Stimulated activated naive CD4-positive, alpha-beta T cell treated with Interleukin-2 at 50 U/mL for 16 hours (primary cell): ENCODE measurements around the gene MBNL1.

Source experiments
- DNase-seq: peaks from one replicate; lab custom pipeline; 2025; lab: John Stamatoyannopoulos, UW

The MBNL1 gene

DNA sequence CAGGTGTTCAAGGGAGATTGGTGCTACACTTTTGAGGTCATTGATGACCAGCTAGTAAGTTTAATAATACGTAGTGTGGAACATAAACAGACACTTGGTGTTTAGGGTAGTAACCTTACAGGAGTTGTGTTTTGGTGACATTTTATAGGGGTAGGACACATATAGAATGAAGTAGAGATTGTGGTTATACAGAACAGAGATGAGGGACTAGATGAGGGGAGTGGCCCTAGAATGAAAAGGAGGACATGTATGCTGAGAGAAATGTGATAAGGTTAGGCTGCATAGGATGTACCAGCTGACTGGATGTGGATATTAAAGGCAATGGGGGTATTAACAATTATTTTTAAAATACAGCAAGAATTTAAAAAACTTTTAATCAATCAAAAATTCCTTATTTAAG is 8.0 kb downstream of the MBNL1 start:
- no peak for DNase-seq

DNA sequence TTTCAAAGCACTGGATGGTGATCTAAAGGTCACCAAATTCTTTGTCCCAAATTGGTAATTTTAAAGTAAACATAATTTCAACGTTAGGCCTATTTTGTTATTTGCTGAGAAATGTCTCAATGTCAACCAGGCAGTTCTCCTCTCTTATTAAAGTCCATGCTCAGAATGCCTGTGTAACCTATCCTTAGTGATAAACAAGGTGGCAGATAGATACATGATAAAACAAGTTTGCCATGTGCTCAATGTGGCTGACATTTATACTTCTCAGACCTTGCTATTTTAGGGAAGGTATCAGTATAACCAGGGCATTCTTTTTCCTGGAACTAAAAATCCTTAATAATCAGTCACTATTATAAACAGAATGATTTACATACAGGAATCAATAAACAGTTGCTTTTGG is 8.5 kb downstream of the MBNL1 start:
- no peak for DNase-seq

DNA sequence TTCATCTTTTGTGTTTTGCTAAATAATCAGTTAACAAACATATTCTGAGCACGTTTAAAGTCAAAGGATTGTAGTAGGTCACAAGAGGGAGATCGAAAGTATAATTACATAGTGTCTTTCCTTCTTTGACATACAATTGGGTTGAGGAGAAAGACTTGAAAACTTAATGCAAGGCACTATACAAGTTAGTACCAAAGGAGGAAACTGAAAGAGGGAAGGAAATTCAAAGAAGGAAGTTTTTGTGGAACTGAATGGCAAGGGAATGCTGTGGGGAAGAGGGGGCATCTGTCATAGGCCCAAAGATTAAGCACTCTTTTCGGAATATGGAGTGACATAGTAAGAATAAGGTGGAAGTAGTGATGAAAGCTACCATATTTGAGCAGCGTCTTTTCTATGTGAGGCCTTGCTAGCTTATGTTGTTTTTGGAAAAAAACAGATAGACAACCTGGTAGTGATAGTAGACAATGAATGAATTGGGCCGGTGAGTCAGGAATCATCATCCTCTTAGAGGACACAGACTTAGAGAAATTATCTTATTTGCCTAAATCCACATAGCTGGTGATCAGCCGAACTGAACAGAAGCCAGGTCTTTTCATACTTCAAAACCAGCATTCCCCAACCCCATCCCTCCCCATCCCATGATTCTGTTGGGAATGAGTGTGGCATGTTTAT is 10.2 kb downstream of the MBNL1 start:
- no peak for DNase-seq

DNA sequence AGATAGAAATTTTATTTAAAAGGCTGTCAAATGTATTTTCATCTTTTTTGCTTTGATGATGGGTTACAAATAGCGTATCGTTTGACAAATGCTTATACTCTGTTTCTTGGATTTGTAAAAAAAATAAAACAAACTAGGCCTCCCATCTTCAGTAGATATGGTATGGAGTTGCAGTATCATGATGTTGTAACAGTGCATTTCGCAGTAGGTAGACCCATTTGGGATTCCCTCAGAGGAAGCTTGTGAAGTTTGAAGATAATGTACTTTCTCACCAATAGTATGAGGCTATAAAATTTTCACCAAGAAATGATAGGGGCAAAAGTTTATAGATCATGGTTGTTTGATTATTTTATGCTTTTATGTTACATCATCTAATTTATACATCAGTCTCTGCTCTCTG is 10.8 kb downstream of the MBNL1 start:
- no peak for DNase-seq

DNA sequence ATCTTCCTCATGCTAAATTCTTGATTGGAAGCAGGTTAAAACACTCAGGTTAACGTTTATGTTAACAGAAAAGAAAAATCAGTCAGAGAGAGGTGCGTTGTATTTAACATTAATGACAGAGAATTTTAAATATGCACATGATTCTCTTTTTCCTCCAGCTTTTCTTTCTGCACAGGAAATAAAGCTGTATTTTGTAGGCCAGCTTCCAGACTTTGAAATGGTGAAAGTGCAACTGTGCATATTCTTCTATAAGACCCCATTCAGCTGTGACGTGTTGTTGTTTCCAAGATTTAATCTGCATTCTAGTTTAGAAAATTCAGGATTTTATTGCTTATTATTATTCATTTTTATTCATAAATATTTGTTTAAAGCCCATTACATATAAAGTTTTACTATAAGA is 11.8 kb downstream of the MBNL1 start:
- DNase-seq = no peak

DNA sequence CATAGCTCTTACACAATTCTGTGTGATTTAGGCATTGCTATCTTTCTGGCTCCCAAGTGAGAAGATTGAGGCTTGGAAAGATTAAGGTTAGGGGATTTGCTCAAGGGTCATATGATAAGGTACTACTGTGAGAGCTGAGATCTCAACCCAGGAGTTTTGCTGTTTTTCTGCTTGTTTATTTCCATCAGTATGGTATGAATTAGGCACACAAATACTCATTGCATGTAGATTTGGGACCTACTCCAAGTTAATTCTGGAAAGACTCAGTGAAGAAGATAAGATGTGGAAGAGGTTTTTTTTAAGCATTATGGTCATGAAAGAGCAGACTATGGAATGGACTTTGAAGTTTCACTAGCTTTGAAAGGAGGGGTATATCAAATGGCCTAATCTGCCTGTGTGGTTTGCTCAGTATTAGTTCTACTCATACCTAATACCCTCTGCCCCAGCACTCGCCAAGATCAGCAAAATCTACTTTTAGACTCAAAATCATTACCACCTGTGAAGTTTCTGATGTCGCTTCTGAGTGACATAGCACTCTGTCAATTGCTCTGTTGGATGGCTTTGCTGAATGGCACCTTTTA is 12.5 kb downstream of the MBNL1 start:
- no peak for DNase-seq

DNA sequence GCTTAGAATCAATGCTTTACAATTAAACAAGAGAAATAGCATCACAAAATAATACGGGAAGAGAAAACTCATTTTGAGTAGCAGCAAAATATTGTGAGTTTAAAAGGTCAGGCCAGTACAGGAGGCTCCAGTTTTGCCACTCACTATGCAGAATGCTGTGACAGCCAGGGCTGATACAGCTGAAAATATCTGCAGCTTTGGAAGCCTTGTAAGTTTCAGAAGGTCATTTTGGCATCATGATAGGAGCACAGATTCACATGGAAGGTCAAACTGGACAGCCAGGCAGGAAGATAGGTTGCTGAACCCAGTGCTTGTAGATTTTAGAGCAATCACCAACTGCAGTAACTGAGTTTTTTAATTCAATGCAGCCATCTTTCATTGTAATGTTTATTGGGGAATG is 14.1 kb downstream of the MBNL1 start:
- DNase-seq = no peak

DNA sequence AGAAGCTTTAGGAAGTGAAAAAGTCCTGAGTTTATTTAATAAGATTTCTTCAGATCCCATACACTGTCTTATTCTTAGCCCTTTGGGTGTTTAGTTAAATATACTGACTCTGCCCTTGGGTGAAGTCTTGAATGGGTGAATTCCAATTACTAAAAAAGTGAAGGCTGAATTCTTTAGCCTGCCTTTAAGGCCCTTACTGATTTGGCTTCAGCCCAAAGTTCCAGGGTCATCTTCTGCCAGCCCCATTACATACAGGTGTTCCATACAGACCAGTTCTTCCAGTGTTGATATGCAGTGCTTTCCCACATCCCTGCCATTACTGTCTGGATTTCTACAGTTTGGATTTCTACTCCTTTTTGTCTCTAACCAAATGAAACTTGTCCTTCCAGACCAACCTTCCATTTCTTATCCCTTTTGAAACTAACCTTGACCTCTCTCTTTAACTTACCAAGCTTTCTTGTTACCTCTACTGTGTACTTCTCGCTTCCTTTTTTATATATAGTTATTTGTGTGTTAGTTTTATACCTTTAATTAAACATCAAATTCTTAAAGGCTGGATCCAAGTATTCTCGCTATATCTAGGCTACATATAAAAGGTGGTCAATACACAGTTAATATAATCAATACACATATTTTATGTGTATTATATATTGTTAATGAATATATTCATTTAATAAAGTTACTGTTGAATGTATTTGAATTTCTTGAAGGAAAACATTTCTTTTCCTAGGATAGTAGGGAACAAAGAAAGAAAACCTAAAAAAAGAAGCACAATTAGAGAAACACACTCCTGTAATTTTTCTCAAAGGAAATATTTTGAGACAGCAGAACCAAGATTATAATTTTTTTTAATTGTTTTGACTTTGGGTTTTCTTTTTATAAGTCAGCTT is 15.0 kb downstream of the MBNL1 start:
- no peak for DNase-seq

DNA sequence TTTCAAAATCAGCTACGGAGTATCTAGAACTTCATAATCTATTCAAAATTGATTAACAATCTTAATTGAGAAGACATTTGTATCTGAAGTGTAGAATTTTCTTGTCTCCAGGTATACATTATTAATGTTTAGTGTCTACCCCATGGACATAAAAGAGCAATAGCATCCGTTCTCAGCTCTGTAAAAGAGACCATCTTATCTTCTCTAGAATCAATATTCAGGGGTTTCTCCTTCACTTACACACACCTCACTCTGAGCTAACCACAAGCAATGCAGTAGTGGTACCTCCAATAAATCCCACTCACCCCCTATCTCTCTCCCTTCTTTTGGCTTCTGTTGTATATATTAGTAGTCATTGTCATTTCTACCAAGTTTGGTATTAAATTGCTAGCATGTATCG is 16.2 kb downstream of the MBNL1 start:
- no peak for DNase-seq

DNA sequence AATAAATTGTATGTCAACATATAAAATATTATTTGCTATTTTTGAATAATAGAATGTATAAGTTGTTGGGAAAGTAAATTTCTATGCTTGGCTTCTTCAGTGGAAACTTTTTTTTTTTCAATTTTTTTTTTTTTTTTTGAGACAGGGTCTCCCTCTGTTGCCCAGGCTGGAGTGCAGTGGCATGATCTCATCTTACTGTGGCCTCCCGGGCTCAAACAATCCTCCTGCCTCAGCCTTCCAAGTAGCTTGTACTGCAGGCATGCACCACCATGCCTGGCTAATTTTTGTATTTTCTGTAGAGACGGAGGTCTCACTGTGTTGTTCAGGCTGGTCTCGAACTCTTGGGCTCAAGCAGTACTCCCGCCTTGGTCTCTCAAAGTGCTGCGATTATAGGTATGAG is 16.8 kb downstream of the MBNL1 start:
- DNase-seq = no peak

DNA sequence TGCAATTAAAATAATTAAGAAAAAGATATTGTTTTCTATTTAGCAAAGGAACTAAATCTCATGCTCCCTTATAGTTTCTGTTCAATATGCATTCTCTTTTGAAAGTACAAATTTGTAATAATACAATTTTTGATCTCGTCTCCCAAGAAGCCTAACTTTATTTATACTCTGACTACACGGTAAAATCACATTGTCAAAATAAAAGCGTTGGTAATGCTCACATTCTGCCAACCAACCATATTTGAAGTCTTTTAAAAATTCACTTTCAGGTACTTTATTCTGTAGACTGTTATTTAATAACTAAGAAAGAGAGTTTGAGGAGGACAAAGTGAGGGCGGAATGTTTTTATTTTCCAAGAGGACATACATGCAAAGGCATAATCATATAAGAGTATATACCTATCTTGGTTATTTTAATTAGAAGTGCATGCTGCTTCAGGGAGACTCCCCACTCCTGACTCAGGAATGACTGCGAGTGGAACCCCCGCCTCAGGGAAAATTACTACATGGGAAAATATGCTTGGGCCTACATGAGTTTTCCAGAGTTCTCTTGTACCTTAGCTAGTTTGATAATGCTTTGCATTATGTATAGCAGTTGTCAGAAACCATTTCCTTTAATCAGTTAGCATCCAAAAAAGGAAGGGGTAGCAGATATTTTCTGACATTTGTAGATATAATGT is 19.3 kb downstream of the MBNL1 start:
- no peak for DNase-seq

DNA sequence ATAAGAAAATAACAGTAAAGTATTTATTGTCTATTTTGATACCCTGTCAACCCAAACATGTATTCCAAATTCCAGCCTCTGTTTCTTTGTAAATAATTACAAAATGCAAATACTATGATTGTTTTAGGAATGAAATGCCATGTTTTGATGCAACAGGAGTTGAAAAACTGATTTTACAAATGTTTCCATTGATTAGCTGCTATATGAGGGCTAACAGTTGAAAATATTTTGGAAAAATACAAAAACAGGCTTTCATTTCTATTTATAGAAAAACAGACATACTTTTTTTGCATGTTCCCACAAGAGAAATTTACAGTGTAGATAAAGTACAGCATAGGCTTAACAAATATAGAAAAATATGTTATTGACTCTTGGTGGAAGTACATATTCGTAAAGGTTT is 20.0 kb downstream of the MBNL1 start:
- no peak for DNase-seq

DNA sequence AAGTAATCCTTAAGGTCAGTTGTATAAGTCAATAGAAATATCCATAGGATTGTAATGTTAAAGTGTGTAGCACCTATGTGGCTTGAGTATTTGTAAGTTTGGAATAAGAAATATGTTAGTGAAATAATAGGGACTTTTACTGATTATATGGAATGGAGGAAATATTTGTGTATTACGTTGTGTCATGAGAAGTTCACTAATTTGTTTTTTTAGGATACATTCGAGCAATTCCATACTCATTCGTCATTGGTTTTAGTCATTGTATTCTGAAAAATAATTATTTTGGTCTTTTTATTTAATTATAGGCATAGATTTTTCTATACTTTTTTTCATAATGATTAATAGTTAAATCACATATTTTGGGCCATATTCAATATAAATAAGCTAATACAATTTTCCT is 21.0 kb downstream of the MBNL1 start:
- no peak for DNase-seq

DNA sequence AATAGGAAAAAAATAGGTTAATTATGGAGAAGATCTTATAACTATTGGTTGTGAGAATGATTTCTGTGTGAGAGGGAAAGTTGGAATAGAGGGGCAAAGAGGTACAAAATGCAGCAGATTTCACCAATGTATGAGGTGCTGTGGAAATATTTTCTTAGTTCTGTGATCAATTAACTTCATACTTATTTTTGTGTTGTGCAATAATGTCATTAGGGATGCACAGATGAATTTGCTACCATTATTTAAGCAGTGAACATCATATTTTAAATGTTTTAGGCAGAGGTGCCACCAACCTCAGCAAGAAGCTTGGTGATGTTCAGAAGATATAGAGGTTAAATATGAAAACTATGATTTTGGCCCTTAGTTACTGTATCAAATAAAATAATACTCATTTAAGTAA is 21.6 kb downstream of the MBNL1 start:
- no peak for DNase-seq

DNA sequence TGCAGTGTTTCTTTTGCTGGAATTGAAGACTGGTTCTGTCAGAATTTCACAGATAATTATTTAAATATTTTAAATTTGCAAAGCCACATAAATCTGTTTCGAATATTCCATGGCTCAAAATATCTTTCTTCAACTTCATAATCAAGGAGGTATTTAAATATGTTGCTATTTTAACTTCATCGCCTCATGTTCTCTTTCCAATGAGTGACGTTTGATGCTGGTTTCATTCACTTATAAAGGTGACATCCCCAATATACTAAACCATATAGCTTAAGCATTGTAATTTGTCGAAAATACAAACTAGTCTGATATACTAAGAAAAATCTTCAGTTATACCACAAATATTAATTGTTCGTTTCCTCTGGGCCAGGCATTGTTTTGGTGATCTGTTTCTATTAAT is 22.5 kb downstream of the MBNL1 start:
- no peak for DNase-seq

DNA sequence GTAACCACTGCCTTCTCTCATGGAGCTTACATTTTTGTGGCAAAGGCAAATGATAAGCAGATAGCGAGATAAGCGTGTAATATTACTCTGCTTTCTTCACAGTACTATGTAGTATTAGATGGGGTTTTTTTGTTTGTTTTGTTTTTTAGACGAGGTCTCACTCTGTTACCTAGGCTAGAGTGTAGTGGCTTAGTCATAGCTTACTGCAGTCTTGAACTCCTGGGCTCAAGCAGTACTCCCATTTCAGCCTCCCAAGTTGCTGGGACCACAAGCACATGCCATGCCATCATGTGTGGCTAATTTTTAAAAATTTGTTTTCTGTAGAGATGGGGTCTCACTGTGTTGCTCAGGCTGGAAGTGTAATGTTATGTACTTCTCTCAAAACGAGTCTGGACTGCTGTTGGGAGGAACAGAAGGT is 22.9 kb downstream of the MBNL1 start:
- DNase-seq = no peak

DNA sequence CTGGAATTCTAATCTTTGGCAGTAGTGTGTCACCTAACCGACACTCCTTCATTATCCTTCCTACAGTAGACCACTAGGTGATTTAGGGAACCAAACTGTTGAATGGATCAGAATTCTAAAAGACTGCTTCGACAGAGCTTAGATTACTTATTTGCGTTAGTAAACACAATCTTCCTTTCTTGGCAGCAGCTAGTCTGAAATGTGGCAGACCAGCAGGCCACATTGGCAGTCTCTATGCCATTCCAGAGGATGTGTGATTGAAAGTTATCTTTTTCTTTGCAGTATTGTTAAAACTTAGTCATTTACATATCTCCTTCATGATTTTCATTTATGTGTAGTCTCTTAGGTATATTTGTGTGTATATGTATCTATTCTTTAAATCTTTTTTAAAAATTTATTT is 23.6 kb downstream of the MBNL1 start:
- no peak for DNase-seq

DNA sequence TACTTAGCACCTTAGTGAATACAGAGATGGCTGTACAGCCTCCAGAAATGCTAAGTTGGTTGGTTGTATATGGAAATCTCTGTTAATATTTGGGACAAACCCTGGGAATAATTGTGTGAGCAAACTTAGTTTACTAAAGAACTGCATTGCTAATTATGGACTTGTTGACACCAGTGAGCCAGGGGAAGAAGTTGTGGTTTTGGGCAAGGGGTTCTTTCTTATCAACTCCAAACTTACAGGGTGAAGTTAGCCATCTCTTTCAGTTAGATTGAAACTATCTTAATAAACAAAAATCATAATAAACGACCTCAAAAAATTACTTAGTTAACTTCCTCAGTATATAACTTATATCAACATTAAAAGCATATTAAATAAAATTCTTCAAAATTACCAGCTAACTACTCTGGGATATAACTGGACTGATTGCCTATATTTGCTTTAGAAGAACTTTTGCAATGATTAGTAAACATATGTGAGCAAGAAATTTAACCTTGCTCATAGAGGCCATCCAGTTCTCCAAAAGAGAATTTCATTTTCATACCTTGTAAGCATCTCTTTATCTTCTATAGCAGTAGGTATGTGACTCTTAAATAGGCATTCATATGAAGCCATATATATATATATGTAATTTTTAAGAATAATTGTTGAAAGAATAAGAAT is 24.7 kb downstream of the MBNL1 start:
- no peak for DNase-seq

DNA sequence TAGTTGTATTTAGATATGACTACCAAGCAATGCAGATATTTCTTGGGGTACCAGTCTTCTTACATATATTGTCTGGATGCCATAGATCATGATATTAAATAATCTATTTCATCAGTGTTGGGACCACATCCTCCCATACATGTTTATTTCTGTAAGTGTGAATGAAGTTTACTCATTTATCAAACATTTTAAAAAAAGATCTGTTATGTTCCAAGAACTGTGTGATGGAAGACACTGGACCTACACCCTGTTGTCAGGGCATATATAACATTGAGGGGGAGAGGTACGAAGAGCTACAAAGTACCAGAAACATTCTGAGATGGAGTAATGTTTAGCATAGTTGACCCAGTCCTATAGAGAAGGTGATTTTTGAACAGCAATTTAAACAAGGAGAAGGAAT is 26.6 kb downstream of the MBNL1 start:
- no peak for DNase-seq

DNA sequence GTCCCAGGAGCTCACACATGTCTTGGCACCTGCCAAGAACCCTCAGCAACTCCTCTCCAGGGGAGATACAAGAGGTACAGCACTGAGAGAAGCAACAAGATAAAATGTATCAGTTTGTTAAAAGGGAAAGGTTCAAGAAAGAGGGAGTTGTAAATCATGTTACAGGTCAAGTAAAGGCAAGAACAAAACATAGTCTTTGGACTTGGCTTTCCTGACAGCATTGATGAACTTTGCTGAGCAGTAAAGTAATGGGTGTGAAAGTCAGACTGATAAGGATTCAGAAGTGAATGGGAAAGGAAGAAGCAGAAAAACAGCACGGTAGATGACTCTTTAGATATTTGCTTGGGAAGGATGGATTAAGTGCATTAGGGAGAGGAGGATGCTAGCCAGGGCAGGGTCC is 27.1 kb downstream of the MBNL1 start:
- no peak for DNase-seq

DNA sequence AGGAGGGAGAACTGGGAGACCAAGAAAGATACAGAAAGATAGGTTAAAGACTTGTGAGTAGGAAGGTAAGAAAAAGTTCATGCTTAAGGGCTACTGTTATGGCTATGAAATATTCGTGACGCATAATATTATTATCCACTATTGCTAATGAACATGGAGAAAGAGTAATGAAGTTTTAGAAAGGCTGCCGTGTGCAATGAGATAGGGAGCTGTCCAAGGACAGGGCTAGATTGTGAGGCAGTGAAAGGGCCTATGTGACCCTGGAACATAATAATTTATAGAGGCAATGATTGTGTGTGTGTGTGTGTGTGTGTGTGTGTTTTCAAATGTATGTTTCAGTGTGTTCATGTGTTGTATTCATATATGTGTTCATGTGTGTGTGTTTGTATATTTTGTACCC is 27.7 kb downstream of the MBNL1 start:
- no peak for DNase-seq

DNA sequence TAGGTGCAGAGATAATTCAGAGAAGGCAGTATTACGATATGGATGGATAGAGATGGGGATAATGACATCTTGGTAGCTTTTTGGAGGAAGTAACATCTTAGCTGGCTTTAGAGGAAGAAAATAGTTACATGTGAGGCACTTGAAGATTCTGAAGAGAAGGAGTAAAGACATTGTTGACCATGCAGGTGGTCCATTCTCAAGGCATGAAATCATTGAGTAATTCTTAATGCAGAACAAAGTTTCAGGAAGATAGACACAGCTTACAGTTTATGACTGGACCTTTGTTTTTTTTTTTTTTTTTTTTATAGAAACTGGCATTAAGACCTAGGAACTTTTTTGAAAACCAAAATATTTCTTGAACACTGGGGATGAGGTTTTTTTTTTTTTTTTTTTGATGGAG is 28.2 kb downstream of the MBNL1 start:
- no peak for DNase-seq
